GM12891 (cell line): Measurements from ENCODE around the gene LRRC32.

ENCODE experiments used
- DNase-seq: peaks from one replicate; pipeline ENCODE4 v3.0.0; 2011; ENCODE audit warnings: low spot score; ENCODE audit not compliant: insufficient read length
- FAIRE-seq: peaks from 2 replicates; lab custom pipeline; 2011; peaks lifted over from hg19 to GRCh38; lab: Jason Lieb, UNC
- PAX5 ChIP-seq: IDR thresholded peaks from 2 replicates; pipeline ENCODE4 v1.6.1; 2011; ENCODE audit warnings: low read length, moderate library complexity, mild to moderate bottlenecking; ENCODE audit not compliant: insufficient read depth, severe bottlenecking
- POLR2A ChIP-seq: IDR thresholded peaks from 2 replicates; pipeline ENCODE4 v1.6.1; 2011; ENCODE audit warnings: low read depth, low read length, control low read depth
- POLR2AphosphoS5 ChIP-seq: IDR thresholded peaks from 2 replicates; pipeline ENCODE4 v1.6.1; 2011; ENCODE audit warnings: low read depth, low read length, control low read depth
- POU2F2 ChIP-seq: IDR thresholded peaks from 2 replicates; pipeline ENCODE4 v1.6.1; 2011; ENCODE audit warnings: low read depth, mild to moderate bottlenecking, control low read depth, low read length, moderate library complexity
- SPI1 ChIP-seq: IDR thresholded peaks from 2 replicates; pipeline ENCODE4 v1.6.1; 2011; ENCODE audit warnings: low read depth, low read length, control low read depth
- TAF1 ChIP-seq: IDR thresholded peaks from 2 replicates; pipeline ENCODE4 v1.6.1; 2011; ENCODE audit warnings: low read depth, low read length, control low read depth

Gene LRRC32

DNA sequence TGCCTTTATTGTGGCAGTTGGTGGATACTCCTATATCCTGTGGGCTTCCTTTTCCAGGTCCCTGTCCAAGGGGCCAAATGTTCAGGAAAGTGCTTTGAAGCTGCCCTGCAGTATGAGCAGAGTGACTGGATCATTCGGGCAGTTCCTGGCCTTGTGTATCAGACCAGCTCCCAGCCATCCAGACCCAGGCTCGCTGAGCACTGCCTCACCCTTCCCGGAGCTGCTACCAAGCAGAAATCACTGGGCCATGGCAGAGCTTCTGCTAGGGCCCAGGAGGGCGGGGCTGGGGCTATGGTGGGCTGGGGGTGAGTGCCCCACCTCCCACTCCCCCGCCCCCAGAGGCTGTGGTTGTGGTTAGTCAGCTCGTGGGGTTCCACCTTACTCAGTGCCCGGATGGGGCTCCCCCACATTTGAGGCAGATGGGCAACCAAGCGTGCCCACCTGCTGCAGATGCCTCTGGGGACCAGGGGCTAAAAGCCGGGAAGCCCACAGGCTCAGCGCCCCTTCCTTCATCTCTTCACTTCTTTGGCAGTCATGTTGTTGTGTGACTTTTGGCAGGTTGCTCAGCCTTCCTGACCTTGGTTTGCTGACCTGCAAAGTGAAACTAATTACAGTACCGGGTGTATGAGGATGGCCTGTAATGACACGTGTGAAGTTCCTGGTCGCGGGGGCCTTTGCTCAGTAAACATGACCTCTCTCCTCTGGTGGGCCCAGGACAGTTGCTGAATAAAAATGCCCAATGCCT is 2.1 kb upstream of the LRRC32 start:
- TF ChIP-seq PAX5 (peak; percentile 91), POLR2A (no peak), POLR2AphosphoS5 (no peak), SPI1 (no peak), TAF1 (peak; percentile 89), POU2F2 (no peak)
- peak; percentile 60 for DNase-seq
- peak; percentile 98 for FAIRE-seq

- FAIRE-seq (peak; percentile 68), DNase-seq (no peak)
- no peak for TF ChIP-seq SPI1
Measured at GRCh38 chr11:76671626-76672309, 1.2 kb upstream of the LRRC32 start.

- TF ChIP-seq TAF1 = no peak
- no peak for TF ChIP-seq PAX5
- no peak for TF ChIP-seq POLR2A
- TF ChIP-seq POU2F2 = no peak
- TF ChIP-seq SPI1 = no peak
- no peak for TF ChIP-seq POLR2AphosphoS5
- DNase-seq = no peak
- FAIRE-seq = no peak
Measured at GRCh38 chr11:76671237-76671592, 668 bp upstream of the LRRC32 start.

DNA sequence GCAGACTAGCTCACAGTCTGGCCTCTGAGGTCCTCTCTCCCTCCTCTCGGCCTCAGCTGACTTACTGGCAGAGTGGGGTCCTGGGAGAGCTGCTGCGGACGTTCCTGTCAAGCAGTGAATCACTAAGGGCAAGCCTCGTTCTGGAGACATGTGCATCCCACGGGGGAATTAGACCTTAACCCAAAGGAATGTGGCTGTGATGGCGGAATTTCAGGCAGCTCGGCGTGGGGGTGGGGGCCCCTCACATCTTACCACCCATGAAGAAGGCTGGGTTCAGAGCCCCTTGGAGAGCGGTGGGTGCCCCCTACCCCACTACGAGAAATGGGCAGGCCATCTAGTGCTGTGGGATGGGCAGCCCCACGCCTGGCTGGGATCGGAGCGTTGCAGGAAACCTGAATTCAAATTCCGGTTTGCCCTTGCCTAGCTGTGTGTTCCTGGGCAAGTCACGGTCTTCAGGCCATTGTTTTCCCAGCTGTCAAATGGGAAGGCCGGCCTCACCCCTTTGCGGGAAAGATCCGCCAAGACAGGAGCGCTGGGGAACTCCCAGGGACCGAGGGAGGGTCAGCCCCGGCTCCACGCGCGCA is 554 bp downstream of the LRRC32 start:
- no peak for TF ChIP-seq SPI1
- no peak for TF ChIP-seq PAX5
- no peak for DNase-seq
- FAIRE-seq = peak; percentile 50

GRCh38 chr11:76668362-76669155 is 2.0 kb downstream of the LRRC32 start:
- FAIRE-seq (no peak), DNase-seq (no peak)
- no peak for TF ChIP-seq PAX5

- TF ChIP-seq POU2F2 (no peak), TAF1 (no peak), PAX5 (no peak), POLR2AphosphoS5 (no peak), SPI1 (no peak), POLR2A (no peak)
- no peak for DNase-seq
- no peak for FAIRE-seq
Measured at GRCh38 chr11:76667856-76668255, 2.7 kb downstream of the LRRC32 start.

GRCh38 chr11:76667271-76667818 is 3.2 kb downstream of the LRRC32 start:
- TF ChIP-seq POU2F2 (no peak), SPI1 (no peak), POLR2AphosphoS5 (no peak), POLR2A (no peak)
- FAIRE-seq (no peak), DNase-seq (no peak)

DNA sequence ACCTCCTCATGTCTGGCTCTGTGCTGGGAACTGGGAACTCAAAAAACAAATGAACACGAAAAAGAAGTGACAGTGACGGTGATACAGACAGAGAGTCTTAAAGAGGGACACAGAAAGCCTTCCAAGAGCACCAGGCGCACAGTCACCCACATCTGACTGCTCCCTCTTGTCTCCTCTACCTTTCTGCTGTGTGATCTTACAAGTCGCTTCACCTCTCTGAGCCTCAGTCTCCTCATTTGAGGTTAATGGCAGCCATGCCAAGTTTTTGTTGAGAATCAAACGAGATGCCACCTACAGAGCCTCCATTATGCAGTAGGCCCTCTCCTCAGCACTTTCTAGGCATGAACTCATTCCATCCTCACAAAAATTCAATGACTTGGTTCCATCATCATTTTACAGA is 3.7 kb downstream of the LRRC32 start:
- TF ChIP-seq POLR2AphosphoS5 (no peak), PAX5 (no peak), SPI1 (no peak), POU2F2 (no peak), POLR2A (no peak), TAF1 (no peak)
- FAIRE-seq (no peak), DNase-seq (no peak)

DNA sequence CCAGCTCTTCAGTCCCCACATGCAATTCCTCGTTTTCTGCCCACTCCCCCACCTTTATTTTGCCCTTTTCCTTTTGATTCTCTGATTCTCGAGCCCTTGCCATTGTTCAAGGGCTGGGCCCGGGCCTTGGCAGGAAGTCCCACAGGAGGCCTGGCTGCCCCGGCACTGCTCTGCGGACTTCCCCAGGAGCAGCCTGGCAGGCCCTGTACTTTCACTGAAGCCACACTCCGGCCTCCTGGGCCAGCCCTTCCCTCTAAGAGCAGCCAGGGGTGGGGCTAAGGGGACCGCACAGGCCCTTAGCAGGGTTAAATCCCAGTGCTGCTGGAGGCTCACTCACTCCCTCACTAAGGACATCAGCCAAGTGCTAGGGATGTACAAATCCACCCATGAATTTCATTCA is 4.1 kb downstream of the LRRC32 start:
- TF ChIP-seq TAF1 = no peak
- no peak for TF ChIP-seq POU2F2
- no peak for TF ChIP-seq PAX5
- no peak for TF ChIP-seq POLR2AphosphoS5
- 0 out of 2 replicates have a peak, but pooled peaks have one; percentile 5 for TF ChIP-seq SPI1
- no peak for TF ChIP-seq POLR2A
- FAIRE-seq (peak; percentile 38), DNase-seq (no peak)
